Measurements from ENCODE around the gene REPS1.

GRCh38 chr6:138986578-138986977 is 1.5 kb downstream of the REPS1 start:
- TF ChIP-seq IRF3 (IDR thresholded peaks at IDR 0.05; ENCODE audit: low read depth, low read length) (no peak), CTCF (IDR thresholded peaks at IDR 0.05) (no peak), PBX3 (IDR thresholded peaks at IDR 0.05) (no peak), EP300 (IDR thresholded peaks at IDR 0.05; ENCODE audit: borderline replicate concordance in 1 of 2, low read depth in 1 of 2, low read length in 1 of 2) (no peak), RAD21 (IDR thresholded peaks at IDR 0.05; ENCODE audit: low read length) (no peak), MAX (IDR thresholded peaks at IDR 0.05; ENCODE audit: low read depth) (no peak), TAF1 (IDR thresholded peaks at IDR 0.05; ENCODE audit: borderline replicate concordance, low read depth, low read length) (no peak), REST (IDR thresholded peaks at IDR 0.05; ENCODE audit: low read depth, low read length) (no peak), USF1 (IDR thresholded peaks at IDR 0.05; ENCODE audit: borderline replicate concordance, low read depth) (no peak), TCF12 (IDR thresholded peaks at IDR 0.05) (no peak), ELF1 (IDR thresholded peaks at IDR 0.05) (no peak), NRF1 (IDR thresholded peaks at IDR 0.05; ENCODE audit: low read depth, low read length) (no peak), SMC3 (IDR thresholded peaks at IDR 0.05; ENCODE audit: low read depth, low read length) (no peak)
